Measurements from ENCODE around the gene RXRA.
"Not testable (repeated sequence)": the region's sequence is repeated elsewhere in the genome, so short reads cannot be mapped to it uniquely, and the experiment has no call there.

The RXRA gene

DNA sequence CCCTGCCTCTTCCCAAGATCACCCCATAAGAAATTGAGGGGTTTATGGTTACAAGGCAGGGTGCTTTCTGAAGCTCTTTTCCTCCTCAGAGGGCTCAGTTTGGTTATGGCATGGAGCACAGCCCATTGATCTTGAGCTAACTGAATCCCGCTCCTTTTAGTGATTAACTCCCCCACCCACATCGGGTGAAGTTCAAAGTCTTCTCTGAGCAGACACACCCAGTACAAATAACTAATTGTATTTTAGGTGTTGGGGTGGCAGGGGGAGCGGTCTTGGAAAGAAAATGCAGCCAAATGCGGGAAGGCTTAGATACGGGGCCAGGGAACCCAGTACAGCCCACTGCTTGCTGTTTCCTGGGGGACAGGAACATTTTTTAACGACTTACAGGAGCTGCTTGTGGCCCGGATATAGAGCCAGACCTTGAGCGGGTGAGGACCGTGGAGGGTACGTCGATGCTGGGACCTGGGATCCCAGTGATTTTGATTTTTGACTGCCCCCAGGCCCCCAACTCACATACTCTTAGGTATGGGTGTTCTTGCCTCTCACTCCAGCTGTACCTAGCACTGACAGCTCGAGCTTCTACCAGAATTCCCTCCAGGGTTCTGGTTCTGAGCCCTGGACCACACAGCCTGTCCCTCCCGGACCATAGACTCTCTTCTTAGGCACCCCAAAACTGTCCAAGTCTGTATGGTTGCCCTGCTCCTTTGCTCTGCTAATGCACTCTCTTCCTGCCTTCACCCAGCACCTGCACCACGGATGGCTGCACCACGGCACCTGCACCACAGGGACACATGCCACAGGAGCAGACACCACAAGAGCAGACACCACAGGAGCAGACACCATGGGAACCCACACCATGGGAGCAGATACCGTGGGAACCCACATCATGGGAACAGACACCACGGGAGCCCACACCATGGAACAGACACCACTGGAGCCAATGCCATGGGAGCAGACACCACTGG is 18.3 kb upstream of the RXRA start:
- DNase-seq (ENCODE audit: low spot score) (no peak), FAIRE-seq (no peak)

DNA sequence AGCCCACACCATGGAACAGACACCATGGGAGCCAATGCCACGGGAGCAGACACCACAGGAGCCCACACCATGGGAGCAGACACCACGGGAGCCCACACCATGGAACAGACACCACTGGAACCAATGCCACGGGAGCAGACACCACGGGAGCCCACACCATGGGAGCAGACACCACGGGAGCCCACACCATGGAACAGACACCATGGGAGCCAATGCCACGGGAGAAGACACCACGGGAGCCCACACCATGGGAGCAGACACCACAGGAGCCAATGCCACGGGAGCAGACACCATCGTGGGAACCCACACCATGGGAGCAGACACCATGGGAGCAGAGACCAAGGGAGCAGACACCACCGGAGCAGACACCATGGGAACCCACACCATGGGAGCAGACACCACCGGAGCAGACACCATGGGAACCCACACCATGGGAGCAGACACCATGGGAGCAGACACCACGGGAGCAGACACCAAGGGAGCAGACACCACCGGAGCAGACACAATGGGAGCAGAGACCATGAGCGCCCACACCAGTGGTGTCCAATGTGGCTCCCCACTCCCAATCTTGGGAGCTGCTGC is 17.5 kb upstream of the RXRA start:
- not testable (repeated sequence) for DNase-seq (ENCODE audit: low spot score); FAIRE-seq

DNA sequence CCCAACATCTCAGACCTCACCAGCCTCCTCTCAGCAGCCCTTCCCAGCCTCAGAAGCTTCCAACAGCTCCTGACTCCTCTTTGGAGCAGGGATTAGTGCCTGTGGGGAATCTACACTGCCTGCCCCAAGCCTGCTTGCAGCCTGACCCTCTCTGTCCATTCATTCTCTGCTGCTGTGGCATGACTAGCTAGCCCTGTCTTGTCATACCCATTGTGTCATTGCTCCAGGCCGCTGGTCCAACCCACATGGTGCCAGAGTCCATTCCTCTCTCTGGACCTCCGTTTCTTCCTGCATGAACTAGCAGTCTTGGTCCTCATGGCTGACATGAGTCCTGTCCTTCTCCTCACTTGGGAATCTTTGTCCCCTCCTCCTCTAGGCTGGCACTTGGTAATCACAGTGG is 12.8 kb upstream of the RXRA start:
- FAIRE-seq: no peak
- DNase-seq (ENCODE audit: low spot score): no peak

DNA sequence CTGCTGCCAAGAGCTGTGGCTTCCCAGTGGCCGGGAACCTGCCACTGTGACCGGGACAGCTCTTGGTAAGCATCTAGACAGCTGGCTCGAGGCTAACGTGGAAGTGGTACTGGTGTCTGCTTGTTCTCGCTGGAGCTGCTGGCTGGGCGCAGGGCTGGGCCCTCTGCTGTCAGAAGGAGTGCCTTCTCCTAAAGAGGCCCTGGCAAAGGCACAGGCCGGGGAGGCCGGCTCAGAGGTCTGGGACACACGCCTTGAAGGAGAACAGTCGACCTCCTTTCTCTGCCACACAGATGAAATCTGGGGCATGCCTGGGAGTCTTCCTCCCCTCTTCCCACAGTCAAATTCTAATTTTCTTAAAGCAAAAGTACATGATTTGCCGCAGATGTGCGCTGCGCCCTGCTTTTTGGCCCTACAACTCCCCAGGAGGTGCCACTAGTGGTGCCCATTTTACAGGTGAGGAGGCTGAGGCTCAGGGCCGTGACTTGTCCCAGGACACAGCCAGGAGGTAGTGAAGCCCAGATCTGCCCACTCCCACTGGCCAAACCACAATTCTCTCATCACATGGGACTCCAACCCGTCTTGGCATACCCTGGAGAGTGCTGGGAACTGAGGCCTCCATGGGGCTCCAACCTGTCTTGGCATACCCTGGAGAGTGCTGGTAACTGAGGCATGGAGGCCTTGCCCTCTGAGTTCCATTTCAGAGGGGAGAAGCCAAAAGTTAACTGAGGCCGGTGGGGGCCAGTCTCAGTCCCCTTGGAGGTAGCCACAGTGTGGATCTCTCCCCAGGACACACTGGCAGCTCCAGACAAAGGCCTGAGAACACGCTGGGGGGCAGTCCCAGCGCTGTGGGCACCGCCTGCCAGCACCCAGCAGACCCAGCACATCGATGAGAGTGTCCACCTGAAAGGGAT is 12.0 kb upstream of the RXRA start:
- no peak for FAIRE-seq

DNA sequence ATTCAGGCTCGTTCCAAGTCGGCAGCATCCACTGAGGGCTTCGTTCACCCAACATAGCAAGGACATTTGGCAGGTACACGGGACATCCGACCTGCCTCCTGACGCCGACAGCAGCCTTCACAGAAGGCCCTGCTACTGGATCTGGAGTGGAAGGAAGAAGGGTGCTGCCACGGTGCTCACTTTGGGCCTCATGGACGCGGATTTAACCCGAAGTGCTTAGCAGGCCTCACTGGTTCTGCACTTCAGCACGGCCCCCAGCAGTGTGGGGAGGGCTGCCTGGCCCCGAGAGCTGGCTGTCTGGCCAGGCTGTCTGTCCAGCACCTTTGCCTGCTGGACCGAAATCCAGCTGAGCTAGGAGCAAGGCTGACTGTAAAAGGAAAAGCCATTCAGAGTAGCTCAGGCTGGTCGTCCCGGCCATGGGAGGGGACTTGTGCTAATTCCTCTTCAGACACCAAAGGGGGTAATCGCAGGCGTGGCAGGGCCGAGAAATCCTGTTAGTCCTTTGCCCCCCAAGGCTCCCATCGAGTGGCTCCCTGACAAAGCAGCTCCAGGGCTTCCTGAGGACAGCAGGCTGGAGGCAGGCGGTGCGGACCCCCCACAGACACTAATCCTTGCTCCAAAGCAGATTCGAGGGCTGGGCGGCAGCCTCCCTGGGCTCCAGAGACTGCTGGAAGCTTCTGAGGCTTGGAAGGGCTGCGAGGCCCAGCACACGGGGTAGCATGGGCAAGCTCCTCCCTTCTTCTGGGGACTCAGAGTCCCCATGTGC is 11.1 kb upstream of the RXRA start:
- FAIRE-seq (no peak), DNase-seq (ENCODE audit: low spot score) (no peak)

More for the DNA sequence above, 12.0 kb upstream of the RXRA start:
- DNase-seq (ENCODE audit: low spot score): no peak

DNA sequence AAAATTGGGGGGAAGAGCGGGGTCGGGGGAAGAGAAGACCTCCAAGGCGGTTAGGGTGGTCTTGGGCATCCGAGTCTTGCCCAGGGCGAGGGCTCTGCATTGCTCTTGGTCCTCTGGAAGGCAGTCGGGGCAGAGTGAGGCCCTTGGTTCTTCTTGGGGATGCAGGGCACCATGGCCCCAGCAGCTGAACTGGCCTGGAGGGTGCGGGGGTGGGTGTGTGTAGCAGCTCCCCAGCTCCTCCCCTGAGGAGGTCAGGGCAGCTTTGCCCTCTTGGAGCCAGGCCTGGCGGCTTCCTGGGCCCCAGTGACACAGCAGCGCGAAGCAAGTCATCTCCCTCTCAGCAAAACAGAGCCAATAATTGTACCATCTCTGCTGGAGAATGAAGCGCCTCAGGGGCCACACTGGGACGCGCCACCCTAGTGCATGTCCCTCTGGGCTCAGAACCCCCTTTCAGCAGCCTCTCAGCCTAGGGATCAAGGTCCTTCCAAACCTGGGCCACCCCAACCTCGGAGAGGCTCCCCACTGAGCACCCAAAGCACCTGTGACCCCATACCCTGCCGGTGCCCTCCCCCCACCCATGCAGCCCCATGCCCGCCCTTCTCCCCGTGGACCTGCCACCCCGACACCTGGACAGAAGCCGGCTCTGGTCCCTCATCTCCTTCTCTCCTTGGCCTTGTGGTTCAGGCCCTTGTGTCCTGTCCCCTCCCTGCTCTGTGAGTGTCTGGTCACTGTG is 10.4 kb upstream of the RXRA start:
- FAIRE-seq (no peak), DNase-seq (ENCODE audit: low spot score) (no peak)

DNA sequence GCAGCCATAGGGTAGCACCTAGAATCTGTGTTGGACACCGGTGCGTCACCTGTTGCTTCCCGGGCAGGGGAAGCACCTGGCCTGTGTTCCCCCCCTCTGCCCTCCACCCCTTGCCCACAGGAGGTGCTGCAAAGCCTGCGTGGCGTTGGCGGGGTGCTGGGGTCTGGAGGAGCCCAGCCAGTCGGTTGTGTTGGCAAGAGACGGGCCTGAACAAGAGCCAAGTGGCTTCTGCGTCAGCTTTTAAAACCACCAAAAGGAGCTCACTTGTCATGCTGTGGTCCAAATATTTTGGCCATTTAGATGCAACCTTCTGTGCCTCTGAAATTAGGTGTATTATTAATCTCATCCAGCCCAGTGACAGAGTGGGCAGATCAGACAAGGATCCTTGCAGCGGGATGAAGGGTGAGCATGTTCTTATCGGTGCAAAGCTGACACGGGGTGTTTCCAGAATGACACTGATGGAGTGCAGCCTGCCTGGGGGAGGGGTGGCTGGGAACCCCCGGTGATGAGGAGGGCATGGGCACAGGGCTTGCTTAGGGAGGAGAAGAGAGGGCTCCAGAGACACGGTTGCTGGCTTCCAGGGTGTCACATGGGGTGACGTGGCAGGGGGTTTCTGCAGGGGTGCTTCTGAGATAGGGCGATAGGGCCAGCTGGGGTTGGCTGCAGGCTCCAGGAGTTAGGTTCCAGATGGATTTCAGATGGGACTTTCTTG is 9.7 kb upstream of the RXRA start:
- DNase-seq (ENCODE audit: low spot score): no peak
- no peak for FAIRE-seq

GRCh38 chr9:134317400-134317789 is 8.9 kb upstream of the RXRA start:
- FAIRE-seq (no peak), DNase-seq (ENCODE audit: low spot score) (no peak)

DNA sequence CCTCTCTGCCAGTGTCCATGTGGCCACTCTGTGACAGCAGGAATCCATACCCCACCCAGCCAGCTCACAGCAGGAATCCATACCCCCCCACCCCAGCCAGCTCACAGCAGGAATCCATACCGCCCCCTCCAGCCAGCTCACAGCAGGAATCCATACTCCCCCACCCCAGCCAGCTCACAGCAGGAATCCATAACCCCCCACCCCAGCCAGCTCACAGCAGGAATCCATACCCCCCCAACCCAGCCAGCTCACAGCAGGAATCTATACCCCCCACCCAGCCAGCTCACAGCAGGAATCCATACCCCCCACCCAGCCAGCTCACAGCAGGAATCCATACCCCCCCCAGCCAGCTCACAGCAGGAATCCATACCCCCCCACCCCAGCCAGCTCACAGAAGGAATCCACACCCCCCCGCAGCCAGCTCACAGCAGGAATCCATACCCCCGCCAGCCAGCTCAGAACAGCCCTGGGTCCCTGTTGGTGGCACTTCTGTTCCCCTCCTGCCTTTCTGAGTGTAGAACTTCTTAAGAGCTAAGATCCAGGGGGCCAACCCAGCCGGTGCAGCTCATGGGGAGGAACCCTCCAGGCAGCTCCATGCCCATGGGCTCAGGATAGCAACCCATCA is 8.4 kb upstream of the RXRA start:
- no peak for DNase-seq (ENCODE audit: low spot score)
- no peak for FAIRE-seq

- no peak for FAIRE-seq
- DNase-seq (ENCODE audit: low spot score): no peak
Measured at GRCh38 chr9:134318481-134318891, 7.8 kb upstream of the RXRA start.

DNA sequence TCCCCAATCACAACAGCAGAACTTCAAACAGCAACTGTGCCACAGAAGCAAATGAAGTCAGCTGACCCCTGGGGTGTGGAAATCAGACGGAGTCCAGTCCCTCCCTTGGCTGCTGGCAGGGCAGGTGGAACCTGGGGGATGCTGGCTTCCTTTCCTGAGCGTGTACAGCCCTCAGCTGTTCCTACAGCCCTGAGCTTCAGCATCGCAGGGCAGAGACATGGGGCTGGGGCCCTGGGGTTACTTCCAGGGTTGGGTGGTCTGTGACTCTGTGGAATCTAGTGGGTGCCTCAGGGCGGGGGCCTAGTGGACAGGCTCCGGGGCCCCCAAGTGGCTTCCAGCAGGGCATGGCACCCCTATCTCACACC is 7.3 kb upstream of the RXRA start:
- FAIRE-seq: no peak
- DNase-seq (ENCODE audit: low spot score): no peak

- no peak for FAIRE-seq
Measured at GRCh38 chr9:134319306-134320125, 6.7 kb upstream of the RXRA start.

GRCh38 chr9:134320126-134320867 is 6.0 kb upstream of the RXRA start:
- FAIRE-seq (no peak), DNase-seq (ENCODE audit: low spot score) (no peak)

More at GRCh38 chr9:134319306-134320125, 6.7 kb upstream of the RXRA start:
- DNase-seq (ENCODE audit: low spot score): no peak

GRCh38 chr9:134320868-134321471 is 5.3 kb upstream of the RXRA start:
- no peak for FAIRE-seq
- no peak for DNase-seq (ENCODE audit: low spot score)

DNA sequence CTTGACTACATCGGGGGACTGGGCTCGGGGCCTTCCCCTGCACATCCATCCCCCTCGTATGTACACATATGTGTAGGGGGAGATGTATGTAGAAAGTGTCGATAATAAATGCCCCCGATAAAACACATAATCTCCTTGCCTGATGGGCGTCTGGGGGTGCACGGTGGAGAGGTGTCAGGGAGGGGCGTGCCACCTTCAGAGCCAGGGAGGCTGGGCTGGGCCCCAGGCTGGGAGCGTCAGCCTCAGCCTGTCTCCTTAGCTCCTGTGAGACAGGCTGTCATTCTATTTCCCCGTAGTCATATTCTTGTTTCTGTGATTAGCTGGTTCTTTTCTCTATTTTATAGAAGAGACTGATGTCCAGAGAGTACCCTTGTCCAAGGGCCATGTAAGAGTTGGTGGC is 4.7 kb upstream of the RXRA start:
- FAIRE-seq: no peak
- DNase-seq (ENCODE audit: low spot score): no peak

DNA sequence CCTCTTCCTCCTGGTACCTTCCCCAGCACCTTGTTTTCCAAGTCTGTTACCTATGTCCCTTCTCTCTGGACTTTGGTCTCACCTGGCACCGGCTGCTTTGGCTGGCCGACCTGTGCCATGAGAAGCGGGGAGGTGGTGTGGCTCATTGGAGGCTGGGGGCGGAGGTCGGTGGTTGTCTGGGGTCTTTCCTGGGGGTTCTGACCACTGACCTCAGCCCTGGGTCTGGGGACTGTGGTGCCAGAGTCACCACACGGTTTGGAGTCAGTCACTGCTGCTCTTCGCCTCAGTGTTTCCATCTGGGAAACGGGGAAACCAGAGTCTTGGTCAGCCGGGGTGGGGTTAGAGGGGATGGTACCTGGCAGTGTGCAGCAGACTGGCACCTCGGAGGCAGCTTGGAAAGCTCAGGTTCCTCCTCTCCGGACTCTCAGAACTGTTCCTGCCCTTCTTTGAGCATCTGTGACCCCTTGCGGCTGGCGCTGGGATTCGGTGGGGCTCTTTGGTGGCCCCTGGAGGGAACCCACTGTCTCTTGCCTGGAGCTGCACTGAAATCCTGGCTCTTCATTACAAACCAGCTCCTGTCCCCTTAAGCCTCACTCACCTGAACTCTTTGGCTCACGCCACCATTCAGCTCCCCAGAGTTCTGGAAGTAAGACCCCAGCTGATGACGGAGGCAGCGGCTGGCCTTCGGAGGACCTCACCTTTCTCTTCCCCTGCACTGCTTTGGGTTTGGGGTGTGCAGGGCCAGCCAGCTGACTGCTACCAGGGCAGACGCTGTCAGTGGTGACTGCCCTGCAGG is 4.1 kb upstream of the RXRA start:
- DNase-seq (ENCODE audit: low spot score) (no peak), FAIRE-seq (no peak)
